Gastroesophageal sphincter (tissue), 4 donors: ENCODE measurements around the gene LINC01488. TPM values are rescaled to one million over a fixed set of nuclear protein-coding genes. Genes with fewer than 3 reads are reported as not detected.

Experiments
- ATAC-seq: fragments of 150-250 bp; one replicate; pipeline ENCODE4 v1.9.1; 2016; ENCODE audit warnings: mild to moderate bottlenecking, moderate library complexity
- H3K27ac ChIP-seq, 4 donors: fragments of 200-600 bp; sonication (generic) in 3 of 4; 1 replicate in 3 of 4; 2 replicates in 1 of 4; pipeline ENCODE4 v1.5.1; 2016 to 2019
- H3K27me3 ChIP-seq: fragments of 200-600 bp; sonication (generic); one replicate; pipeline ENCODE4 v1.5.1; 2019
- H3K36me3 ChIP-seq, 2 donors: fragments of 200-600 bp; sonication (generic); one replicate each; pipeline ENCODE4 v1.5.1; 2019; ENCODE audit warnings: control low read depth in 1 of 2
- H3K4me1 ChIP-seq, 3 donors: fragments of 200-600 bp; sonication (generic); 1 replicate in 2 of 3; 2 replicates in 1 of 3; pipeline ENCODE4 v1.5.1; 2016 to 2019; ENCODE audit warnings: control low read depth in 2 of 3
- H3K4me3 ChIP-seq, 2 donors: fragments of 200-600 bp; sonication (generic); one replicate each; pipeline ENCODE4 v1.5.1; 2019; ENCODE audit warnings: mild to moderate bottlenecking in 1 of 2, moderate library complexity in 1 of 2
- H3K9me3 ChIP-seq, 3 donors: fragments of 200-600 bp; sonication (generic); one replicate each; pipeline ENCODE4 v1.5.1; 2017 to 2019; ENCODE audit warnings: control low read depth in 2 of 3
- EP300 ChIP-seq: sonication (generic); formaldehyde crosslinking; IDR thresholded peaks from one replicate; pipeline ENCODE4 v1.6.1; 2017; ENCODE audit warnings: antibody characterized with exemption, mild to moderate bottlenecking
- POLR2A ChIP-seq, 2 donors: fragments of 450-650 bp; IDR thresholded peaks; one replicate each; pipeline ENCODE4 v1.6.1; 2017; ENCODE audit warnings: antibody characterized with exemption in 2 of 2, mild to moderate bottlenecking in 2 of 2, moderate library complexity in 1 of 2
- POLR2AphosphoS5 ChIP-seq: sonication (generic); formaldehyde crosslinking; IDR thresholded peaks from one replicate; pipeline ENCODE4 v1.6.1; 2017; ENCODE audit warnings: antibody characterized with exemption
- WGBS, 2 donors: methylation state at CpG; one replicate each; pipeline ENCODE4 v1.1.5; 2018; ENCODE audit warnings: low coverage in 1 of 2; 5-methylcytosine and 5-hydroxymethylcytosine counted together
- total RNA-seq, 4 donors: library from RNA; depleted of rRNA; stranded (reverse); fragments of >200 nt; gene quantifications; one replicate each; pipeline ENCODE4 v1.1.0, GENCODE V29; 2016
- TF ChIP-seq, protein P1 (sequence below), 4 experiments: fragments of 200-600 bp in 2 of 4; fragments of 450-650 bp in 2 of 4; sonication (generic) in 1 of 4; IDR thresholded peaks; one replicate each; pipeline ENCODE4 v1.5.1; 2017 to 2019; ENCODE audit warnings: antibody characterized with exemption in 4 of 4, mild to moderate bottlenecking in 2 of 4, moderate library complexity in 2 of 4

Gene LINC01488
- total RNA-seq, 4 donors from 2014 or later = not detected

- peaks cover 0 to 23% (median 5%) of the 10 kb centered on the region in 3 donors for H3K4me1 ChIP-seq
- WGBS, 2 donors = 77 to 90% methylated on average over 19 to 34 of the region's 42 CpGs
- H3K4me3 ChIP-seq = no peak overlapping the region
- peaks cover 28% of the 10 kb centered on the region for H3K27me3 ChIP-seq
- ATAC-seq = no peak
- no peak overlapping the region for H3K27ac ChIP-seq
- TF ChIP-seq POLR2AphosphoS5 = no peak
- no peak for TF ChIP-seq POLR2A (IDR thresholded peaks at IDR 0.05)
- TF ChIP-seq EP300 = no peak
- TF ChIP-seq, protein P1, sequence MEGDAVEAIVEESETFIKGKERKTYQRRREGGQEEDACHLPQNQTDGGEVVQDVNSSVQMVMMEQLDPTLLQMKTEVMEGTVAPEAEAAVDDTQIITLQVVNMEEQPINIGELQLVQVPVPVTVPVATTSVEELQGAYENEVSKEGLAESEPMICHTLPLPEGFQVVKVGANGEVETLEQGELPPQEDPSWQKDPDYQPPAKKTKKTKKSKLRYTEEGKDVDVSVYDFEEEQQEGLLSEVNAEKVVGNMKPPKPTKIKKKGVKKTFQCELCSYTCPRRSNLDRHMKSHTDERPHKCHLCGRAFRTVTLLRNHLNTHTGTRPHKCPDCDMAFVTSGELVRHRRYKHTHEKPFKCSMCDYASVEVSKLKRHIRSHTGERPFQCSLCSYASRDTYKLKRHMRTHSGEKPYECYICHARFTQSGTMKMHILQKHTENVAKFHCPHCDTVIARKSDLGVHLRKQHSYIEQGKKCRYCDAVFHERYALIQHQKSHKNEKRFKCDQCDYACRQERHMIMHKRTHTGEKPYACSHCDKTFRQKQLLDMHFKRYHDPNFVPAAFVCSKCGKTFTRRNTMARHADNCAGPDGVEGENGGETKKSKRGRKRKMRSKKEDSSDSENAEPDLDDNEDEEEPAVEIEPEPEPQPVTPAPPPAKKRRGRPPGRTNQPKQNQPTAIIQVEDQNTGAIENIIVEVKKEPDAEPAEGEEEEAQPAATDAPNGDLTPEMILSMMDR (IDR thresholded peaks at IDR 0.05) = no peak
- H3K9me3 ChIP-seq = no peaks in the 10 kb centered on the region
- H3K36me3 ChIP-seq = no peaks in the 10 kb centered on the region
These were observed 61.1 kb downstream of the LINC01488 start for GRCh38 chr11:69542314-69543168.

Other genes starting within 250 kb of the LINC01488 start
- gene MYEOV, start 187.5 kb upstream of the LINC01488 start, total RNA-seq = not detected
- 100 to 1,000 TPM in 1 of 4 donors, 10 to 100 TPM in 3; 24.1 to 110 (median 51.9) TPM for gene CCND1, start 159.5 kb downstream of the LINC01488 start, total RNA-seq
- gene LTO1, start 193.7 kb downstream of the LINC01488 start, total RNA-seq = 10 to 100 TPM; 13.7 to 34.4 (median 18.0) TPM
- not detected for gene FGF19, start 222.4 kb downstream of the LINC01488 start, total RNA-seq